ENCODE data around the gene BST1.

BST1 gene

GRCh38 chr4:15778289-15779241 is 75.7 kb downstream of the BST1 start, which contains the start of gene CD38:
Gene CD38, plus strand, starts transcription at chr4:15778328. Its CDS starts 87 bp downstream, at chr4:15778415.
- no peak for TF ChIP-seq SIN3A (IDR thresholded peaks at IDR 0.05; ENCODE audit: borderline replicate concordance, insufficient read depth, low read length)
- TF ChIP-seq REST (IDR thresholded peaks at IDR 0.05; ENCODE audit: insufficient read depth in 1 of 2, low read depth in 2 of 2, low read length in 2 of 2): no peak
- TF ChIP-seq FOXP2 (optimal IDR thresholded peaks at IDR 0.05; ENCODE audit: borderline replicate concordance, extremely low read depth, extremely low read length, insufficient read depth): no peak
- TF ChIP-seq POLR2AphosphoS5 (IDR thresholded peaks at IDR 0.05; ENCODE audit: low read depth, low read length): no peak
- TF ChIP-seq TAF1 (IDR thresholded peaks at IDR 0.05; ENCODE audit: borderline replicate concordance, insufficient read depth, low read length): no peak

GRCh38 chr4:15779306-15779705 is 76.4 kb downstream of the BST1 start:
- TF ChIP-seq FOXP2 (optimal IDR thresholded peaks at IDR 0.05; ENCODE audit: borderline replicate concordance, extremely low read depth, extremely low read length, insufficient read depth) (no peak), REST (IDR thresholded peaks at IDR 0.05; ENCODE audit: insufficient read depth in 1 of 2, low read depth in 2 of 2, low read length in 2 of 2) (no peak), SIN3A (IDR thresholded peaks at IDR 0.05; ENCODE audit: borderline replicate concordance, insufficient read depth, low read length) (no peak), TAF1 (IDR thresholded peaks at IDR 0.05; ENCODE audit: borderline replicate concordance, insufficient read depth, low read length) (no peak), POLR2AphosphoS5 (IDR thresholded peaks at IDR 0.05; ENCODE audit: low read depth, low read length) (no peak)

- TF ChIP-seq POLR2AphosphoS5 (IDR thresholded peaks at IDR 0.05; ENCODE audit: low read depth, low read length) (no peak), TAF1 (IDR thresholded peaks at IDR 0.05; ENCODE audit: borderline replicate concordance, insufficient read depth, low read length) (no peak), REST (IDR thresholded peaks at IDR 0.05; ENCODE audit: insufficient read depth in 1 of 2, low read depth in 2 of 2, low read length in 2 of 2) (no peak), FOXP2 (optimal IDR thresholded peaks at IDR 0.05; ENCODE audit: borderline replicate concordance, extremely low read depth, extremely low read length, insufficient read depth) (no peak), SIN3A (IDR thresholded peaks at IDR 0.05; ENCODE audit: borderline replicate concordance, insufficient read depth, low read length) (no peak)
Observed at GRCh38 chr4:15779809-15780208, 76.9 kb downstream of the BST1 start.

DNA sequence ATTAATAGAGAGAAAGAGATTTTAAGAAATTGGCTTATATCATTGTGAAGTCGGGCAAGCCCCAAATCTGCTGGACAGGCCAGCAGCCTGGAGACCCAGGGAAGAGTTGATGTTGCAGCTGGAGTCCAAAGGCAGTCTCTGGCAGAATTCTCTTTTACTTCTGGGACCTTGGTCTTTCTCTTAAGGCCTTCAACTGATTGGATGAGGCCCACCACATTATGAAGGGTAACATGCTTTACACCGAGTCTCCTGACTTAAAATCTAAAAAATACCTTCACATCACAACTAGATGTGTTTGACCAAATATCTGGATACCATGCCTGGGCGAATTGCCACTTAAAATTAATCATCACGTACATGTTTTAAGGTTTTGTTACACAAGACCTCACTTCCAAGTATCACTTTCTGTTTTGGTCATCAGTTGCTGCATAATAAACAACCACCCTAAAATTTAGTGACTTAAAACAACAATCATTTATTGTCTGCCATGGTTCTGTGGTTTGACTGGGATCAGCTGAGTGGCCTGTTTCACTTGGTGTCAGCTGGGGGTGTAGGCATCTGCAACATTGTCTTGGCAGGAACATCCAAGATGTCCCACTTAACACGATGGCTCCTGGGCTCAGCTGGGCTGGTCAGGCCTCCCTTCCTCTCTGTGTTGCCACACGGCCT is 78.7 kb downstream of the BST1 start:
- TF ChIP-seq REST (IDR thresholded peaks at IDR 0.05; ENCODE audit: insufficient read depth in 1 of 2, low read depth in 2 of 2, low read length in 2 of 2) (no peak), TAF1 (IDR thresholded peaks at IDR 0.05; ENCODE audit: borderline replicate concordance, insufficient read depth, low read length) (no peak), FOXP2 (optimal IDR thresholded peaks at IDR 0.05; ENCODE audit: borderline replicate concordance, extremely low read depth, extremely low read length, insufficient read depth) (no peak), SIN3A (IDR thresholded peaks at IDR 0.05; ENCODE audit: borderline replicate concordance, insufficient read depth, low read length) (no peak), POLR2AphosphoS5 (IDR thresholded peaks at IDR 0.05; ENCODE audit: low read depth, low read length) (no peak)

All from PFSK-1 (cell line).